ENCODE measurements around the gene COPS6.
A peak's percentile ranks its signal among the peaks of the same experiment; 100 is the strongest.
"Not testable (repeated sequence)": the region's sequence is repeated elsewhere in the genome, so short reads cannot be mapped to it uniquely, and the experiment has no call there.

Gene COPS6

GRCh38 chr7:100124301-100125230 is 35.8 kb downstream of the COPS6 start:
- Histone ChIP-seq H3K9me3 (replicated peaks in 1 of 11) (no peaks in the 10 kb centered on the region), H4K20me1 (no peaks in the 10 kb centered on the region), H3K27me3 (peaks cover 4 to 24% (median 20%) of the 10 kb centered on the region in 11 experiments; a peak in 12 of 22 replicates), H3K4me1 (peaks cover 46 to 64% (median 57%) of the 10 kb centered on the region in 10 experiments), H3K9ac (peak overlapping the region in 1 of 11 experiments; percentile 2; a peak in 1 of 22 replicates), H3K27ac (peak overlapping the region in 3 of 11 experiments; percentile 6 to 26 (median 26); a peak in 5 of 22 replicates), H3K4me2 (peak overlapping the region; percentile 33 to 100 (median 99)), H3K36me3 (peaks cover 0 to 18% (median 6%) of the 10 kb centered on the region in 11 experiments; a peak in 10 of 22 replicates), H3K4me3 (0 out of 20 replicates have a peak overlapping the region, but pooled peaks of 1 of the 10 experiments have one; percentile 17)
- TF ChIP-seq Cebpa-rat (IDR thresholded peaks at IDR 0.05): no peak

DNA sequence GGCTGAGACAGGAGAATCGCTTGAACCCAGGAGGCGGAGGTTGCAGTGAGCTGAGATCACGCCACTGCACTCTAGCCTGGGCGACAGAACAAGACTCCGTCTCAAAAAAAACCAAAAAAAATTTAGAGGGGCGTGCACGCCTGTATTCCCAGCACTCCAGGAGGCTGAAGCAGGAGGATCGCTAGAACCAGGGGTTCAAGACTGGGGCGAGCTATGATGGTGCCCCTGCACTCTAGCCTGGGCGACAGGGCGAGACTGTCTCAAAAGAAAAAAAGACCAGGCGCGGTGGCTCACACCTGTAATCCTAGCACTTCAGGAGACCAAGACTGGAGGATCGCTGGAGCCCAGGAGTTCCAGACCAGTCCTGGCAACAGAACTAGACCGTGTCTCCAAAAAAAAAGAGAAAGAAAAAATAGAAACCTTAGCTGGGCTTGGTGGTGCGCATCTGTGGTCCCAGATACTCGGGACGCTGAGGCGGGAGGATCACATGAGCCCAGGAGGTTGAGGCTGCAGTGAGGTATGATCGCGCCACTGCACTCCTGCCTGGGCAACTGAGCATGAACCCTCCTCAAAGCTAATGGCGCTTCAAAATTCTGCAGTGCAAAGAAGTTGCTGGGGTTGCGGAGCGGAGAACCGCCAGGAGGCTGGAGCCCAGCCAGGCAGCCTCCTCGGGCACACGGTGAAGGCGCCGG is 37.6 kb downstream of the COPS6 start:
- Histone ChIP-seq H3K4me2 (peak overlapping the region; percentile 89 to 100 (median 99)), H4K20me1 (no peaks in the 10 kb centered on the region), H3K36me3 (peaks cover 0 to 18% (median 6%) of the 10 kb centered on the region in 11 experiments; a peak in 10 of 22 replicates), H3K9me3 (replicated peaks in 1 of 11) (no peaks in the 10 kb centered on the region), H3K4me1 (peaks cover 40 to 57% (median 50%) of the 10 kb centered on the region in 10 experiments), H3K9ac (peak overlapping the region; percentile 83 to 91 (median 86)), H3K27me3 (peaks cover 4 to 26% (median 20%) of the 10 kb centered on the region in 11 experiments; a peak in 12 of 22 replicates), H3K4me3 (peak overlapping the region; percentile 66 to 91 (median 80)), H3K27ac (peak overlapping the region; percentile 77 to 94 (median 87))
- TF ChIP-seq Cebpa-rat (IDR thresholded peaks at IDR 0.05): no peak

DNA sequence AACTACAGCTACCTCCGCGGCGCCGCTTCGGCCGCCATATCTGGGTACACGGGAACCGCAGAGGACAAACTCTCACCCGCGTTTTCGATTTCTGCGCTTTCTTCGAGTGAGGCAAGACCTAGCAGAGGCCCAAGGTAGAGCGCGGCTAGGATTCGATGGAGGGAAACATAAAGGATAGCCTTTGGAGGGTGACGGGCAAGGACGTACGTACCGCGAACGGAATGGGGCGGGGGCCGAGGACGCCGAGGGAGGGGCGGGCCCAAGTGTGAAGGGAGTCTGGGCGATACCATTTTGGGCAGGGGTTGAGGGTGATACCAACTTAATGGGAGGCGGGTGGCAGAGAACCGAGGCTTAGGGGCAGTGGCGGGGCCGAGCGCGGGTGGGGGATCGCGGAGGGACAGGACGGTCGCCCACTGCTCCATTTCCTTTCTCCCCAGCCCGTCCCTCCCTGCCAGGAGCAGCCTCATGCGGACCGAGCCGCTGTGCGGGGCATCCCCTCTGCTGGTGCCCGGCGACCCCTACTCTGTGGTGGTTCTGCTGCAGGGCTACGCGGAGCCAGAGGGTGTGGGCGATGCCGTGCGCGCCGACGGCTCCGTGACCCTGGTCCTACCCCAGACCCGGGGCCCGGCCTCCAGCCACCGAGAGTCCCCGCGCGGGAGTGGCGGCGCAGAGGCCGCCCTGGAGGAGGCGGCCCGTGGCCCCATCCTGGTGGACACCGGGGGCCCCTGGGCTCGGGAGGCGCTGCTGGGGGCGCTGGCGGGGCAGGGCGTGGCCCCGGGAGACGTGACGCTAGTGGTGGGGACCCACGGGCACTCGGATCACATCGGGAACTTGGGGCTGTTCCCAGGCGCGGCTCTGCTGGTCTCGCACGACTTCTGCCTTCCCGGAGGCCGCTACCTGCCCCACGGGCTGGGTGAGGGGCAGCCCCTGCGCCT is 38.4 kb downstream of the COPS6 start, which contains the start of gene MBLAC1:
Gene MBLAC1, plus strand, starts transcription at position 37 of the 935 bp plus-strand sequence. Its CDS starts 429 bp downstream, at position 466.
- Histone ChIP-seq H3K4me3 (peak within 1 kb of the TSS; percentile 66 to 91 (median 80)), H3K4me2 (peak within 1 kb of the TSS; percentile 89 to 100 (median 99)), H3K36me3 (peaks cover 0 to 18% (median 6%) of the 10 kb centered on the region in 11 experiments; a peak in 10 of 22 replicates), H3K9me3 (replicated peaks in 1 of 11) (no peaks in the 10 kb centered on the region), H3K27me3 (peaks cover 4 to 26% (median 20%) of the 10 kb centered on the region in 11 experiments; a peak in 12 of 22 replicates), H3K27ac (peak within 1 kb of the TSS; percentile 77 to 94 (median 87)), H3K4me1 (peaks cover 43 to 61% (median 50%) of the 10 kb centered on the region in 10 experiments), H4K20me1 (no peaks in the 10 kb centered on the region), H3K9ac (peak within 1 kb of the TSS; percentile 83 to 91 (median 86))
- TF ChIP-seq Cebpa-rat (IDR thresholded peaks at IDR 0.05): no peak

DNA sequence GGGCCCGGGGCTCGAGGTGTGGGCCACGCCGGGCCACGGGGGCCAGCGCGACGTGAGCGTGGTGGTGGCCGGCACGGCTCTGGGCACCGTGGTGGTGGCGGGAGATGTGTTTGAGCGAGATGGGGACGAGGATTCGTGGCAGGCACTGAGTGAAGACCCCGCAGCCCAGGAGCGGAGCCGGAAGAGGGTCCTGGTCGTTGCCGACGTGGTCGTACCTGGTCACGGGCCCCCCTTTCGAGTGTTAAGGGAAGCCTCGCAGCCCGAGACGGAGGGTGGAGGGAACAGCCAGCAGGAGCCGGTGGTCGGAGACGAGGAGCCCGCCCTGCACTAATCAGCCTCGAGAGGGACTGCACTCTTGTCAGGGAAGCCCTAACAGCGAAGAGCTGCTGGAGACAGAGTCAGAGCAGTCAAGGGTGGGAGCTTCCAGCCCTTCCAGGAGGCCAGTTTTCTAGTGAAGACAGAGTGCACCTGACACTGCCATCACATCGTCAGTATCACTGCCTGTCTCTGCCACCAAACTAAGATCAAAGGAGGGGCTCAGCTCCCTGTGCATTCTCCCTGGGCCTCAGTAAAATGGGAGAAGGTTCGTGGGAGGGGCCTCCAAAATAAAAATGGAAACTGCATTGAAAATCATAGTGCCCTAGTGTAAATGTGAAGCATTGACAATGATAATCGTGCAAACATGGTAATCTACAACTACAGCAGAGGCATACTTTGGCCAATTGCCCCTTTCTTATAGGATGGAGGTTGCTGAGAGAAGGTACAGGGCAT is 39.3 kb downstream of the COPS6 start:
- Histone ChIP-seq H3K36me3 (peaks cover 0 to 10% (median 3%) of the 10 kb centered on the region in 11 experiments; a peak in 7 of 22 replicates), H3K27ac (peak overlapping the region; percentile 77 to 94 (median 87)), H3K4me2 (peak overlapping the region; percentile 89 to 100 (median 99)), H3K9me3 (replicated peaks in 1 of 11) (no peaks in the 10 kb centered on the region), H3K9ac (peak overlapping the region; percentile 83 to 91 (median 86)), H3K4me1 (peaks cover 35 to 69% (median 54%) of the 10 kb centered on the region in 10 experiments), H3K4me3 (peak overlapping the region; percentile 66 to 91 (median 80)), H3K27me3 (peaks cover 4 to 26% (median 20%) of the 10 kb centered on the region in 11 experiments; a peak in 12 of 22 replicates), H4K20me1 (no peaks in the 10 kb centered on the region)
- no peak for TF ChIP-seq Cebpa-rat (IDR thresholded peaks at IDR 0.05)

GRCh38 chr7:100128637-100128963 is 39.8 kb downstream of the COPS6 start:
- Histone ChIP-seq H4K20me1 (no peaks in the 10 kb centered on the region), H3K9me3 (replicated peaks in 1 of 11) (no peaks in the 10 kb centered on the region), H3K27me3 (peaks cover 4 to 26% (median 20%) of the 10 kb centered on the region in 11 experiments; a peak in 12 of 22 replicates), H3K27ac (no peak overlapping the region), H3K4me2 (peak overlapping the region; percentile 89 to 100 (median 99)), H3K4me3 (peak overlapping the region in 1 of 10 experiments; percentile 91; a peak in 2 of 20 replicates), H3K9ac (peak overlapping the region in 3 of 11 experiments; percentile 86 to 89 (median 87); a peak in 2 of 22 replicates), H3K4me1 (peaks cover 35 to 70% (median 54%) of the 10 kb centered on the region in 10 experiments), H3K36me3 (peaks cover 0 to 6% (median 0%) of the 10 kb centered on the region in 11 experiments; a peak in 4 of 22 replicates)
- no peak for TF ChIP-seq Cebpa-rat (IDR thresholded peaks at IDR 0.05)

- H3K9ac ChIP-seq; H3K9me3 ChIP-seq (replicated peaks in 1 of 11); H4K20me1 ChIP-seq; H3K4me3 ChIP-seq; H3K27ac ChIP-seq; H3K36me3 ChIP-seq: not testable (repeated sequence)
- Histone ChIP-seq H3K27me3 (peaks cover 4 to 26% (median 20%) of the 10 kb centered on the region in 11 experiments; a peak in 12 of 22 replicates), H3K4me2 (0 out of 22 replicates have a peak overlapping the region, but pooled peaks of 1 of the 11 experiments have one; percentile 34), H3K4me1 (peaks cover 20 to 54% (median 39%) of the 10 kb centered on the region in 10 experiments)
Observed at GRCh38 chr7:100130220-100130607, 41.4 kb downstream of the COPS6 start.
